ENCODE data around the gene CFAP61.

DNA sequence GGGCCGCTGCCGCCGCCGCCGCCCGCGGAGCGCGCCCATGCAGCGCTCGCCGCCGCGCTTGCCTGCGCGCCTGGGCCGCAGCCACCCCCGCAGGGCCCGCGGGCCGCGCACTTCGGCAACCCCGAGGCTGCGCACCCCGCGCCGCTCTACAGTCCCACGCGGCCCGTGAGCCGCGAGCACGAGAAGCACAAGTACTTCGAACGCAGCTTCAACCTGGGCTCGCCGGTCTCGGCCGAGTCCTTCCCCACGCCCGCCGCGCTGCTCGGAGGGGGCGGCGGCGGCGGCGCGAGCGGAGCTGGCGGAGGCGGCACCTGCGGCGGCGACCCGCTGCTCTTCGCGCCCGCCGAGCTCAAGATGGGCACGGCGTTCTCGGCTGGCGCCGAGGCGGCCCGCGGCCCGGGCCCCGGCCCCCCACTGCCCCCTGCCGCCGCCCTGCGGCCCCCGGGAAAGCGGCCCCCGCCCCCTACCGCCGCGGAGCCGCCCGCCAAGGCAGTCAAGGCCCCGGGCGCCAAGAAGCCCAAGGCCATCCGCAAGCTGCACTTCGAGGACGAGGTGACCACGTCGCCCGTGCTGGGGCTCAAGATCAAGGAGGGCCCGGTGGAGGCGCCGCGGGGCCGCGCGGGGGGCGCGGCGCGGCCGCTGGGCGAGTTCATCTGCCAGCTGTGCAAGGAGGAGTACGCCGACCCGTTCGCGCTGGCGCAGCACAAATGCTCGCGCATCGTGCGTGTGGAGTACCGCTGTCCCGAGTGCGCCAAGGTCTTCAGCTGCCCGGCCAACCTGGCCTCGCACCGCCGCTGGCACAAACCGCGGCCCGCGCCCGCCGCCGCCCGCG lies 316.3 kb downstream of the CFAP61 start:
- no peak for TF ChIP-seq CTCF (IDR thresholded peaks at IDR 0.05)
- TF ChIP-seq POLR2A (IDR thresholded peaks at IDR 0.05) = no peak
